ENCODE measurements around the gene GSTP1. TPM values are rescaled to one million over a fixed set of nuclear protein-coding genes. Genes with fewer than 3 reads are reported as not detected.

GSTP1 gene
- polyA plus RNA-seq, 3 donors, result 853 to 1,483 (median 1,250) TPM

DNA sequence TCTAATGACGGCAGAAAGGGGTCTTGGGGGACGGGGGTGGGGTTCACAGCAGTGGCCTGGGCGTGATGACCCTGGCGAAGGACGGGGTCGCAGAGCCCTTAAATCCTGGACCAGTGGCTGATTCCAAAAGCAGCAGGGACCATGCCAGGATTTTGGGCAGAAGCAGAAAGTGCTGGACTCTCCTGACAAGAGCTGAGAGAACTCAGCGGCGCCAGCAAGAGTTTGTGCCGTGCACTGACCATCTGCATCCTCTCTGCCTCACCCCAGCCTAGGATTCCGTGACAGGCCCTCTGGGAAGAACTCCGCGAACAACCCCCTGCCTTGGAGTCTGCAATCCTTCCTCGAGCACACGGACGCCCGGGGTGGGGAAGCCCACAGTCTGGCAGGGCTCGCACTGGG, 22.5 kb downstream of the GSTP1 start:
- intact Hi-C loops (cut with micrococcal nuclease), result loop anchor here (5.0 kb wide), 1 partner anchor 34 kb away; no protein-coding TSS in a partner anchor
- H3K9ac ChIP-seq (ENCODE audit: insufficient read depth, low read length, poor library complexity, severe bottlenecking), result peak overlapping the region; percentile 77
- no peaks in the 10 kb centered on the region for H3K27me3 ChIP-seq (ENCODE audit: control insufficient read depth in 2 of 2, insufficient read depth in 2 of 2, low read length in 2 of 2)
- peak overlapping the region; percentile 63 to 85 (median 74) for H3K4me3 ChIP-seq (replicated peaks in 1 of 3; ENCODE audit: low read depth in 2 of 3, low read length in 3 of 3)
- H3K36me3 Mint-ChIP-seq, result peaks cover 26 to 27% of the 10 kb centered on the region in 2 donors
- WGBS (ENCODE audit: insufficient coverage), result 48% methylated on average over 14 of the region's 17 CpGs
- H3K4me2 ChIP-seq (replicated peaks; ENCODE audit: extremely low read depth, low read length, poor library complexity, severe bottlenecking), result peak overlapping the region; percentile 85
- H4K20me1 ChIP-seq (ENCODE audit: insufficient read depth, low read length), result no peaks in the 10 kb centered on the region
- TF ChIP-seq, protein P1, sequence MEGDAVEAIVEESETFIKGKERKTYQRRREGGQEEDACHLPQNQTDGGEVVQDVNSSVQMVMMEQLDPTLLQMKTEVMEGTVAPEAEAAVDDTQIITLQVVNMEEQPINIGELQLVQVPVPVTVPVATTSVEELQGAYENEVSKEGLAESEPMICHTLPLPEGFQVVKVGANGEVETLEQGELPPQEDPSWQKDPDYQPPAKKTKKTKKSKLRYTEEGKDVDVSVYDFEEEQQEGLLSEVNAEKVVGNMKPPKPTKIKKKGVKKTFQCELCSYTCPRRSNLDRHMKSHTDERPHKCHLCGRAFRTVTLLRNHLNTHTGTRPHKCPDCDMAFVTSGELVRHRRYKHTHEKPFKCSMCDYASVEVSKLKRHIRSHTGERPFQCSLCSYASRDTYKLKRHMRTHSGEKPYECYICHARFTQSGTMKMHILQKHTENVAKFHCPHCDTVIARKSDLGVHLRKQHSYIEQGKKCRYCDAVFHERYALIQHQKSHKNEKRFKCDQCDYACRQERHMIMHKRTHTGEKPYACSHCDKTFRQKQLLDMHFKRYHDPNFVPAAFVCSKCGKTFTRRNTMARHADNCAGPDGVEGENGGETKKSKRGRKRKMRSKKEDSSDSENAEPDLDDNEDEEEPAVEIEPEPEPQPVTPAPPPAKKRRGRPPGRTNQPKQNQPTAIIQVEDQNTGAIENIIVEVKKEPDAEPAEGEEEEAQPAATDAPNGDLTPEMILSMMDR (IDR thresholded peaks at IDR 0.05), result no peak
- H3K4me1 Mint-ChIP-seq, result peaks cover 11% of the 10 kb centered on the region
- peak overlapping the region; percentile 88 for H2AFZ ChIP-seq (ENCODE audit: insufficient read depth, low read depth, low read length, poor library complexity, severe bottlenecking)
- H3K9me3 Mint-ChIP-seq, result peaks cover 2 to 6% (median 4%) of the 10 kb centered on the region in 7 donors
- H3K4me3 Mint-ChIP-seq, result peak overlapping the region; percentile 82 to 96
- peaks cover 13% of the 10 kb centered on the region for H3K79me2 ChIP-seq (ENCODE audit: insufficient read depth, low read length)
- peaks cover 26 to 28% of the 10 kb centered on the region in 2 donors for H3K36me3 ChIP-seq (replicated peaks in 1 of 2; ENCODE audit: control insufficient read depth in 1 of 2, insufficient read depth in 2 of 2, low read length in 2 of 2)
- H3K27ac Mint-ChIP-seq, result peak overlapping the region in 4 of 7 donors; percentile 79 to 86 (median 80)
- H3K27ac ChIP-seq (ENCODE audit: low read depth in 1 of 2, low read length in 2 of 2), result peak overlapping the region in 1 of 2 donors; percentile 85
- peaks cover 2 to 10% (median 3%) of the 10 kb centered on the region in 3 donors for H3K27me3 Mint-ChIP-seq (ENCODE audit: low read depth in 3 of 3)
- no peaks in the 10 kb centered on the region for H3K9me3 ChIP-seq (replicated peaks in 1 of 2; ENCODE audit: control insufficient read depth in 1 of 2, insufficient read depth in 1 of 2, low read length in 2 of 2)
- peak in 1 of 3 donors; percentile 26 for DNase-seq
- peaks cover 14 to 20% of the 10 kb centered on the region in 2 donors for H3K4me1 ChIP-seq (ENCODE audit: control insufficient read depth in 1 of 2, insufficient read depth in 2 of 2, low read length in 2 of 2)

DNA sequence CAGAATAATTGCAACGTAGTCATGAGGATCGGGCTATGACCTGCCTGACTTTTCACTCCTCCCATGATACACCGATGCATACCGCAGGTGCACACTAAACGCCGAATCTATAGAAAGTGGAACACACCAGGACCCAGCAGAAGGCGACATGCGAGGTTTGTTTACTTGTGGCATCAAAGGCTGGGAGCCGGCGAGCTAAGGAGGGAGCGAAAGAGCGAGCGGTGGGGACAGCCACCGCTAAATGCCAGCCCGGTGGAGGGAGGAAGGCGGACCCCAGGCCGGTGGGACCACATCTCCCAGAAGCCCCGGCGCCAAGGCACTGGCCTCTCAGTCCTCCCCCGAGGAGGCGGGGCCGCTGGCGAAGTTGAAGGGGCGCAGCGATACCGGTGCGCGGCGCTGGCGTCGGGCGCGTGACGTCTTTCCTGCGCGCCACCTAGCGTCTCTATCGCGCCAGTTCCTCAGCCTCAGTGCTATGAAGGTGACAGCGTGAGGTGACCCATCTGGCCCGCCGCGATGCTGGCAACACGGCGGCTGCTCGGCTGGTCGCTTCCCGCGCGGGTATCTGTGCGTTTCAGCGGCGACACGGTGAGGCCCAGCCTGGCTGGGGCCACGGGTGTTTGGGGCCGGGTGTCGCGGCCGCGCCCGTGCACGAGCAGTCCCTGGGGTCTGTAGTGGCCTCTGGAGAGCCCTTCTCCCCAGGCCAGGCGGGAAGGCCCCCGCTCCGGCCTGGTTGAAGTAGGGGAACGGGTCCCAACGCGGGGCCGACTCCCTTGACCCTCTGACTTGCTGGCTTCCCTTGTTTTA, 23.1 kb downstream of the GSTP1 start, which contains the start of gene NDUFV1:
NDUFV1 (plus strand) TSS at position 445 of the 804 bp plus-strand sequence; CDS start at position 514, 69 bp downstream.
- peaks cover 13% of the 10 kb centered on the region for H3K79me2 ChIP-seq (ENCODE audit: insufficient read depth, low read length)
- Mint-ChIP-seq H3K36me3 (peaks cover 31 to 33% of the 10 kb centered on the region in 2 donors), H3K4me1 (peaks cover 11% of the 10 kb centered on the region), H3K4me3 (peak within 1 kb of the TSS; percentile 82 to 96), H3K27ac (peak within 1 kb of the TSS; percentile 76 to 94 (median 82)), H3K9me3 (peaks cover 2 to 6% (median 4%) of the 10 kb centered on the region in 7 donors), H3K27me3 (ENCODE audit: low read depth in 3 of 3) (peaks cover 2 to 8% (median 3%) of the 10 kb centered on the region in 3 donors)
- no peaks in the 10 kb centered on the region for H3K27me3 ChIP-seq (ENCODE audit: control insufficient read depth in 2 of 2, insufficient read depth in 2 of 2, low read length in 2 of 2)
- peak within 1 kb of the TSS; percentile 63 to 85 (median 74) for H3K4me3 ChIP-seq (replicated peaks in 1 of 3; ENCODE audit: low read depth in 2 of 3, low read length in 3 of 3)
- peak within 1 kb of the TSS; percentile 77 for H3K9ac ChIP-seq (ENCODE audit: insufficient read depth, low read length, poor library complexity, severe bottlenecking)
- peaks cover 14 to 20% of the 10 kb centered on the region in 2 donors for H3K4me1 ChIP-seq (ENCODE audit: control insufficient read depth in 1 of 2, insufficient read depth in 2 of 2, low read length in 2 of 2)
- peak; percentile 87 to 92 (median 90) for DNase-seq
- H2AFZ ChIP-seq (ENCODE audit: insufficient read depth, low read depth, low read length, poor library complexity, severe bottlenecking), result peak within 1 kb of the TSS; percentile 88
- H3K4me2 ChIP-seq (replicated peaks; ENCODE audit: extremely low read depth, low read length, poor library complexity, severe bottlenecking), result peak within 1 kb of the TSS; percentile 85
- no peaks in the 10 kb centered on the region for H3K9me3 ChIP-seq (replicated peaks in 1 of 2; ENCODE audit: control insufficient read depth in 1 of 2, insufficient read depth in 1 of 2, low read length in 2 of 2)
- H3K36me3 ChIP-seq (replicated peaks in 1 of 2; ENCODE audit: control insufficient read depth in 1 of 2, insufficient read depth in 2 of 2, low read length in 2 of 2), result peaks cover 32 to 34% of the 10 kb centered on the region in 2 donors
- WGBS (ENCODE audit: insufficient coverage), result under 1% methylated on average over 69 of the region's 69 CpGs
- H4K20me1 ChIP-seq (ENCODE audit: insufficient read depth, low read length), result no peaks in the 10 kb centered on the region
- H3K27ac ChIP-seq (ENCODE audit: low read depth in 1 of 2, low read length in 2 of 2), result peak within 1 kb of the TSS; percentile 25 to 85
- intact Hi-C loops (cut with micrococcal nuclease), result loop anchor here (5.0 kb wide), 1 partner anchor 34 kb away; no protein-coding TSS in a partner anchor
- TF ChIP-seq, protein P1 (IDR thresholded peaks at IDR 0.05), result peak; percentile 80
